Rectal smooth muscle tissue (tissue), 1 donor: ENCODE measurements around the gene MAP2.
"Not testable (repeated sequence)": the region's sequence is repeated elsewhere in the genome, so short reads cannot be mapped to it uniquely, and the experiment has no call there.

Experiments used
- H3K27ac ChIP-seq: one replicate; pipeline ENCODE4 v1.7.0; 2013; ENCODE audit warnings: low read depth, low read length, inconsistent platforms
- H3K27me3 ChIP-seq: one replicate; pipeline ENCODE4 v1.7.0; 2013; ENCODE audit warnings: low read length; ENCODE audit not compliant: control insufficient read depth, insufficient read depth
- H3K36me3 ChIP-seq: one replicate; pipeline ENCODE4 v1.7.0; 2013; ENCODE audit warnings: low read length; ENCODE audit not compliant: control insufficient read depth, insufficient read depth
- H3K4me1 ChIP-seq: one replicate; pipeline ENCODE4 v1.7.0; 2013; ENCODE audit warnings: low read length; ENCODE audit not compliant: control insufficient read depth, insufficient read depth
- H3K4me3 ChIP-seq: one replicate; pipeline ENCODE4 v1.7.0; 2013; ENCODE audit warnings: low read length
- H3K9ac ChIP-seq: one replicate; pipeline ENCODE4 v1.7.0; 2013; ENCODE audit warnings: low read length

MAP2 gene

GRCh38 chr2:209468846-209469245, 45.0 kb downstream of the MAP2 start:
- H3K27me3 ChIP-seq: no peaks in the 10 kb centered on the region
- H3K36me3 ChIP-seq: no peaks in the 10 kb centered on the region
- H3K4me3 ChIP-seq: no peak overlapping the region
- H3K4me1 ChIP-seq: peaks cover 2% of the 10 kb centered on the region
- H3K9ac ChIP-seq: no peak overlapping the region
- H3K27ac ChIP-seq: no peak overlapping the region

- Histone ChIP-seq H3K9ac (no peak overlapping the region), H3K27ac (no peak overlapping the region), H3K4me1 (peaks cover 2% of the 10 kb centered on the region), H3K36me3 (no peaks in the 10 kb centered on the region), H3K4me3 (no peak overlapping the region), H3K27me3 (no peaks in the 10 kb centered on the region)
These were observed 45.6 kb downstream of the MAP2 start for GRCh38 chr2:209469481-209469880.

- Histone ChIP-seq H3K4me3 (no peak overlapping the region), H3K36me3 (no peaks in the 10 kb centered on the region)
These were observed 46.6 kb downstream of the MAP2 start for GRCh38 chr2:209470466-209470865.

GRCh38 chr2:209471037-209471436, 47.2 kb downstream of the MAP2 start:
- Histone ChIP-seq H3K9ac (no peak overlapping the region), H3K36me3 (no peaks in the 10 kb centered on the region), H3K27me3 (no peaks in the 10 kb centered on the region), H3K4me3 (no peak overlapping the region), H3K27ac (no peak overlapping the region), H3K4me1 (peaks cover 2% of the 10 kb centered on the region)

More at GRCh38 chr2:209470466-209470865, 46.6 kb downstream of the MAP2 start:
- Histone ChIP-seq H3K27ac (no peak overlapping the region), H3K27me3 (no peaks in the 10 kb centered on the region), H3K9ac (no peak overlapping the region), H3K4me1 (peaks cover 2% of the 10 kb centered on the region)

GRCh38 chr2:209472112-209472832, 48.4 kb downstream of the MAP2 start:
- Histone ChIP-seq H3K4me3 (no peak overlapping the region), H3K27ac (no peak overlapping the region), H3K36me3 (no peaks in the 10 kb centered on the region), H3K9ac (no peak overlapping the region), H3K4me1 (peaks cover 2% of the 10 kb centered on the region), H3K27me3 (no peaks in the 10 kb centered on the region)

GRCh38 chr2:209472871-209473270, 49.0 kb downstream of the MAP2 start:
- H3K4me3 ChIP-seq: no peak overlapping the region
- peaks cover 2% of the 10 kb centered on the region for H3K4me1 ChIP-seq
- no peak overlapping the region for H3K27ac ChIP-seq
- no peak overlapping the region for H3K9ac ChIP-seq
- no peaks in the 10 kb centered on the region for H3K36me3 ChIP-seq
- no peaks in the 10 kb centered on the region for H3K27me3 ChIP-seq

- Histone ChIP-seq H3K27me3 (no peaks in the 10 kb centered on the region), H3K4me3 (no peak overlapping the region), H3K4me1 (peaks cover 2% of the 10 kb centered on the region), H3K36me3 (no peaks in the 10 kb centered on the region), H3K9ac (no peak overlapping the region), H3K27ac (no peak overlapping the region)
These were observed 50.1 kb downstream of the MAP2 start for GRCh38 chr2:209473930-209474419.

- Histone ChIP-seq H3K27ac (no peak overlapping the region), H3K4me3 (no peak overlapping the region), H3K27me3 (no peaks in the 10 kb centered on the region), H3K4me1 (peaks cover 2% of the 10 kb centered on the region), H3K36me3 (no peaks in the 10 kb centered on the region), H3K9ac (no peak overlapping the region)
These were observed 51.1 kb downstream of the MAP2 start for GRCh38 chr2:209474960-209475359.

GRCh38 chr2:209476367-209477208, 52.7 kb downstream of the MAP2 start:
- Histone ChIP-seq H3K36me3 (no peaks in the 10 kb centered on the region), H3K27me3 (no peaks in the 10 kb centered on the region), H3K27ac (no peak overlapping the region), H3K4me1 (peaks cover 2% of the 10 kb centered on the region), H3K9ac (no peak overlapping the region), H3K4me3 (no peak overlapping the region)

- H3K9ac ChIP-seq, H3K4me1 ChIP-seq, H3K27me3 ChIP-seq, H3K4me3 ChIP-seq, H3K27ac ChIP-seq, H3K36me3 ChIP-seq: not testable (repeated sequence)
These were observed 68.4 kb downstream of the MAP2 start for GRCh38 chr2:209492296-209492695.

GRCh38 chr2:209495068-209495620, 71.3 kb downstream of the MAP2 start:
- H3K36me3 ChIP-seq, H3K4me3 ChIP-seq, H3K9ac ChIP-seq: not testable (repeated sequence)

GRCh38 chr2:209495855-209496585, 72.2 kb downstream of the MAP2 start:
- Histone ChIP-seq H3K4me3 (no peak overlapping the region), H3K27ac (peak overlapping the region; percentile 54), H3K4me1 (no peaks in the 10 kb centered on the region)

More at GRCh38 chr2:209495068-209495620, 71.3 kb downstream of the MAP2 start:
- H3K27ac ChIP-seq, H3K4me1 ChIP-seq, H3K27me3 ChIP-seq: not testable (repeated sequence)

More at GRCh38 chr2:209495855-209496585, 72.2 kb downstream of the MAP2 start:
- Histone ChIP-seq H3K27me3 (no peaks in the 10 kb centered on the region), H3K9ac (no peak overlapping the region), H3K36me3 (no peaks in the 10 kb centered on the region)
